GM18505 (cell line): ENCODE results near the gene NSUN3.
"Not testable (repeated sequence)": the region's sequence is repeated elsewhere in the genome, so short reads cannot be mapped to it uniquely, and the experiment has no call there.

Experiments
- ATAC-seq: cut with Tn5 transposase; IDR thresholded peaks from one replicate; pipeline ENCODE4 v1.9.1; 2021; ENCODE audit not compliant: unreplicated experiment
- POLR2A ChIP-seq: IDR thresholded peaks from 4 replicates; pipeline ENCODE4 v1.6.1; 2011; ENCODE audit warnings: borderline replicate concordance; ENCODE audit not compliant: insufficient read depth, insufficient read length; ENCODE audit errors: extremely low read depth

Gene NSUN3

DNA sequence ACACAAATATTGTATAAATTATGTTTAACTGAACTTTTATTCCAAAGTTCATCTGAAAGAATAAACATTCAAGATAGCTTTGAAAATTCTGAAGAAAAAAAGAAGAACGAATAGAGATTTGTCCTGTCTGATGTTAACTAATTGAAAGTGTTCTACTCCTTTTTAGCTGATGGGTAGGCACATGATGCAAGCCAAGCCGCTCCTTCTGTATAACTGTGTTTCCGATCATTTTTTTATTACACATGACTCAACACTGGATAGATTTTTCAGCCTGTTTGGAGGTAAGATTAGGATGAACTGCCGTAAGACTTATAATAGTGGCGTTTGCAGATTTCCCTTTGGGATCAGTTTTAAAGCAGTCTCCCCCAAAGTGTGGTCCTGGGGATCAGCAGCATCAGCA, 19.0 kb downstream of the NSUN3 start:
- no peak for TF ChIP-seq POLR2A
- ATAC-seq: no peak

DNA sequence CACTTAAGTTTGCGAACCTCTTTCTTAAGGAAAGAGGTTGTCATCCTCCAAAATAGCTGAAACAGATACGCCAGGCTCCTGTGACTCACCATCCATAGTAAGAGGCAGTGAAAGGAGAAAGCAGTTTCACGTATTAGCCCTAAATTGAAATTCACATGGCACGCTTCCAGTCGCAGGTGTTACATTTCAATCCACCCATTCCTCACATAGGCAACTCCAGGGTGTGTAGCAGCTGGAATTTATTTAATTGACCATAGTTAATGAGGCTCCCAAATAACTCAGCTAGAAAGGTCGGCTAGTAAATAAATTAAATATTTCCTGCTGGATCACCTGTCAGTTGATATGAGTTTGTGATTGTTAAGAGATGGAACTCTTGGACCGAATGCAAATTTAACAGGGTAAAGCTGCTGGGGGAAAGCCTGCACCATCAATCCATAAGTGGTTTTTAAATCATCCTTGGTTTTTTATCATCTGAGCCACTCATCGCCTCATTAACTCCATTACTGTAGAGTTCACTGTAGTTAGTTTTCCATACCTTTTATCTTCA, 19.6 kb downstream of the NSUN3 start:
- ATAC-seq: no peak
- no peak for TF ChIP-seq POLR2A

DNA sequence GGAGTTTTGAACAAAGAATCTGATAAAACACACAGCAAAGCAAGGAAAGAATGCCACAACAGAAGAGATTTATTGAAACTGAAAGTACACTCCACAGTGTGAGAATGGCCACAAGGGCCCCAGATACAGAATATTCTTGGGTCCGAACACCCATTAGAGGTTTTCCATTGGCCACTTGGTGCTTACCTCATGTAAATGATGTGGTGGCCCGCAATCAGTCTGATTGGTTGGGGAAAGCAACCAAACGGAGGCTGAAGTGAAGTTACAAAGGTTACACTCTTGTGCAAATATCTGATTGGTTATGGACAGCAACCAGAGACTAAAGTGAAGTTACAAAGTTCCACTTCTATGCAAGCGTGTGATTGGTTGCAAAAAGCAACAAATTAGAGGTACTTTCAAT, 20.4 kb downstream of the NSUN3 start:
- ATAC-seq: no peak

DNA sequence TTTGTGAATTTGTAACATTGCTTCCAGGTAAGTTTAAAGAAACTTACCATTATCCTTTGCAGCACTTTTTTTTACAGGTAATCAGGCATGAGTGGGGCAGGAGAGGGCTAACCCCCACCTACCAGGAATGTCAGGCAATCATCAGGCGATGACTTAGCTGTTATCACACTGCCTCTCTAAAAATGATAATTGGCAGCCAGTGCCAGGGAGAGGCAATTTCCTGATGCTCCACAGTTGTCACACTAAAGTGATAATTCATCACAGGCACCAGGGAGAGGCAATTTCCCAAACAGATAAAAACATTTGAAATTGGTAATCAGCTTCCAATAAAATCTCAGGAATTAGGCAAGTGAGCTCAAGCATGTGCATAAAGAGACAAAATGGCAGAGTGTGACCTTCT, 26.3 kb downstream of the NSUN3 start:
- ATAC-seq: no peak
- no peak for TF ChIP-seq POLR2A

More for the DNA sequence above, 20.4 kb downstream of the NSUN3 start:
- TF ChIP-seq POLR2A: no peak

DNA sequence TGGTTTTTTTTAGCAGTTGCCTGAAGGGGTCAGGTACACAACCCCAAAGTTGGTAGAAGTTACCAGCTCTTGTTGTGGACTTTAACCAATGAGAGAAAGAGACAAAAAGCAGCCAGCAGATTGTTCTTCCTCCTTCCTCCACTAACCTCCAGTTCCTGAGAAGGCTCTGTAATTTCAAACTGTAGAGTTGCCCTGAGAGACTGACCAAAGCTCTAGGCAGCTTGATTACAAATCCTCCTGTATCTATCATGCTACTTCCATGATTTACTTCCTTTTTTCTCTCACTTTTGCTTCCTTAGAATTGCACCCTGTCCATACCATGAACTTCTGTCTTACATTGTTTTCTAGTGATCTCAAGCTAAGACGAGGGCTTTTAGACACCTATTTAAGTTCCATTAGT, 29.2 kb downstream of the NSUN3 start:
- ATAC-seq: no peak
- no peak for TF ChIP-seq POLR2A

DNA sequence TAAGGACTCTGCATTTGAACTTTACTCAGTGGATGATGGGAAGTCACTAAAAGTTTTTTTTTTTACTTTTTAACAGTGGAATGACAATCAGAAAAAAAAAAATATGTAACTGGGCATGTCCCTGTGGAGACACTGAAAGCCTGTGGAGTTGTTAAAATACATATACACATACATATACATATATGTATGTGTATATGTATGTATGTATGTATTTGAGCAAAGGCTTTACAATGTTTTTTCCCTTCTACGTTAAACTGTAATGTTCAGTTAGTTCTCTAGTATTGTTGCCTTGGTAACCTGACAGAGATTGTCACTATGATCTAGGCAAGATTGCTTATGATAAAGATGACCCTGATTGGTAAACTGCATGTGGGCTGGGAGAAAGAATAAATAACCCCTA, 30.3 kb downstream of the NSUN3 start:
- no peak for ATAC-seq

DNA sequence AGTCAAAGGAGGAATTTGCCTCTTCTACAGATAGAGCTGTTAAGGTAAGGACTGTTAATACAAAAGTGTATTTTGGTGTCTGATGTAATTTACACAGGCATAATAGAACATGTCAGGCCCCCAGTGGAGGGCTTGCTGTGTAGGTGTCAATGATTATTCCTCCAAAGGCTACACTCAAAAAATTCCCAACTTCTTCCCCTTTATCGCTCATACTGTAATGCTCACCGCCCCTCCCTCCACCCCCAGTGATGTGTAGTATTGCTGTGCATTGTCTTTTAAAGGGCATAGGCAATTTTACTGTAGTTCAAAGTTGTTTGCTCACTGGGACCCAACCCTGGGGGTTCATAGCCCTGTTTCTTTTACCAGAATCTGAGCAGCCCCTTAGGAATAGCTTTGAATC, 32.2 kb downstream of the NSUN3 start:
- no peak for ATAC-seq
- TF ChIP-seq POLR2A: no peak

More for the DNA sequence above, 30.3 kb downstream of the NSUN3 start:
- TF ChIP-seq POLR2A: no peak

DNA sequence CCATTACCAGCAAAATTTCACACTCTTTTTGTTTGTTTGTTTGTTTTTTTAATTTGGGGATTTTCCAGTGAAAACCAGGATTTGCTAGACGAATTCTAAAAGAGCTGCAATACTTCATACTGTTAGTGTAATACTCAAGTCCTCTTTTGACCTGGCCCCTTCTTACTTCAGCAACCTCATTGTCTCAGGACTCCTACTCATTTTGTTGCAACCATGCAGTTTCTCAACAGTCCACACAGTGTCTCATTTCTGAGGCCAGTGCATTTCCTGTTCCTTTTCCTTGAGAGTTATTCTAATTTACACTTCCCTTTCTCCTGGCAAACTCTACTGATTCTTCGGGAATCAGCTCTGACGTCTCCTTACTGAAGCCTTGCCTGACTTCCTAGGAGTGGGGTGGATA, 35.6 kb downstream of the NSUN3 start:
- no peak for ATAC-seq
- TF ChIP-seq POLR2A: no peak

DNA sequence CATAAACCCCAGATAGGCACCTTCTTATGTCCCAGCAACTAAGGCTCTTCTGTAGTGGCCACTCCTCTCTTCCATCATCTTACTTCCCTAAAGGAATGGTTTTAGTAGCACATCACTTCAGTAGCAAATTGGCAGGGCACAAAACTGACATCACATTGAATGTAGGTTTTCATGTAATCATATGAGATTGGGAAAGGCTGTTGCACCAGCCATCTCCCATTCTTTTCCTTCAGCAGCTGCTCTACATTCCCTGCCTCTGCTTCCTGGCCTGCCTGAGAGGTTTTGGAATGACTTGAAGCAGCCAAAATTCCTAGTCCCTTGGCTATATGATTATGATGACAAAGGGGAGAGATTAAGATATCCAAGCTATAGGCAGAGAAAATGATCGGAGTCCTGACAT, 36.5 kb downstream of the NSUN3 start:
- ATAC-seq: no peak
- no peak for TF ChIP-seq POLR2A

DNA sequence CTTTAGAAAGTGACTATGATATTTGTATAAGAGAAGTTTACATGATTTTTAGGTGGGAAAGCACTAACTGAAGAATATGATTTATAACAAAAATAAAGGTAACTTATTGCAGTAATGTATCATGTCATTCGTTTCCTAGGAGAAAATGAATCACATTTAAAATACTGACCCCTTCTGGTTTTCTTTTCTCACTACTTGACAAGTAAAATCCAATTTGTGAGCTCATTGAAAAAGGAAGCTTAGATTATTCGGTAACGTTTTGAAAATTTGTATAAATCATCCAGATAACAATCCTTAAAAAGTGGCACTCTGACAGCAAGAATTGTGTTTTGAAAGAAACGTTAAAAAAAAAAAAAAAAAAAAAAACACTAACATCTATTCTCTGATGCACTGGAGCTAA, 39.0 kb downstream of the NSUN3 start:
- ATAC-seq: no peak
- no peak for TF ChIP-seq POLR2A

DNA sequence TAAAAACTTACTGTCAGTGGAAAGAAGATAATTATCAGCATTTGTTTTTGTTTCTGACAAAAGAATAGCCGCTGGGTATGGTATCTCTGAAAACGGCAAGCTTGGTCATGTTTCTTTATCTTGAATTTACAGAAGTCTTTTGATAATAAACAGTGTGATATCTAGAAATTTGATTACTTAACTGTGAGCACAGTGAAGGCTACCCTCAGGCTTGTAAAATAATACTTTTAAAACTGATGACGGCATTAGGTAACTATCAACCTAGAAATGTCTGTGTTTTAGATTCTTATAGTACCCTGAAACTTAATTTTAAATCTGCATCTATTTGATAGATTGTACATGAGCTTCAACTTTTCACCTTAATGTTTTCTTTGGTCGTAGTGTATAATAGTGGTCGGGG, 43.4 kb downstream of the NSUN3 start:
- no peak for TF ChIP-seq POLR2A
- no peak for ATAC-seq

DNA sequence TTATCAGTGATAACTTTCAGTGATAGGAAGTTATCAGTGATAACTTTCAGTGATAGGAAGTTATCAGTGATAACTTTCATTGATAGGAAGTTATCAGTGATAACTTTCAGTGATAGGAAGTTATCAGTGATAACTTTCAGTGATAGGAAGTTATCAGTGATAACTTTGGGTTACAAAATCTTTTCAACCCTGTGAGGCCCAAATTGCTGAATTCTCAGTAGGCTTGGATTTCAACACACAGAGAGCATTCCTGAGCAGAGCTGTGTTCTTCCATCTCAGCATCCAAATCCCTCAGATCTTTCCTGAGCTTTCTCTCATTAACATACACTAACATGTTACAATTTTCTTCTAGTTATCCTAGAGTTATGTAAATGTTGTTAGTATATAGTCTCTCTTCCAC, 47.4 kb downstream of the NSUN3 start:
- not testable (repeated sequence) for ATAC-seq

DNA sequence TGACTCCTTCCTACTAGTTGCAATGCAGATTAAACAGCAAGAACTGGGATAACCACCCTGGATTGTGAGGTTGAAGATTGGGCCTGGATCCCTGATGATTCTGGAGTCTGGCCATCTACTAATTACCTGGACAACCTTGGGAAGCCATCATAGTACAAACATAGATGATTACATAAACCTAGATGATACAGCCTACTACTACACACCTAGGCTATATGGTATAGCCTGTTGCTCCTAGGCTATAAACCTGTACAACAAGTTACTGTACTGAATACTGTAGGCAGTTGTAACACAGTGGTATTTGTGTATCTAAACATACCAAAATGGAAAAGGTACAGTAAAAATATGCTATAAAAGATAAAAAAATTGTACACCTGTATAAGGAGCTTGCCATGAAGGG, 48.0 kb downstream of the NSUN3 start:
- no peak for ATAC-seq
- TF ChIP-seq POLR2A: no peak

DNA sequence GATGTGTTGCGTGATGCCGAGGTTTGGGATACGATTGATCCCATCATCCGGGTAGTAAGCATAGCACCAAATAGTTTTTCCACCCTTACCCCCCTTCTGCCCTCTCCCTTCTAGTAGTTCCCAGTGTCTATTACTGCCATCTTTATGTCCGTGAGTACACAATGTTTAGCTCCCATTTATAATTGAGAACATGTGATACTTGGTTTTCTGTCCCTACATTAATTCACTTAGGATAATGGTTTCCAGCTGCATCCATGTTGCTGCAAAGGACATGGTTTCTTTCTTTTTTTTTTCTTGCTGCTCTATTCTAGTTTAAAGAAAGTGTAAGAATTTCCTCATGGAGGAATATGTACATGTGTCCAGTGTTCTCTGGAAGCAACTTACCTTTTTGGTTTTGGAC, 51.8 kb downstream of the NSUN3 start:
- no peak for TF ChIP-seq POLR2A
- ATAC-seq: no peak

DNA sequence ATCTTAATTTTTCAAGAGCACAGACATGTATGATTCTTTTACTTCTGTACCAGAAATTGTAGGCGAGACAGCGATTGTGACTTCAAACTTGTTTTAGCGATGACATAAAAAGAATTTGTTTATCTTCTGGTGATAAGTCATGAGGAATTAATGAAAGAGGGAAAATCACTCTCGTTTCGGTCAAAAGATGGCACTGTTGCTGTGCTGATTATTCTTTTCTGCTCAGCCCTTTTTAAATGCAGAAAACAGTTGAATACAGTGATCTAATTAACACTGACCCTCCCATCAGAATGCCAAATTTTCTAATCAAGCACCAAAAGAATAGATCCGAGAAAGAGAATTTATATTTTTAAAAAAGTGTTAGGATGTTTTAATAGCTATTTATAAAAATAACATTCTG, 52.6 kb downstream of the NSUN3 start:
- ATAC-seq: no peak
- no peak for TF ChIP-seq POLR2A
